Suprapubic skin (tissue), 2 donors: ENCODE measurements around the gene GJC2.

Source experiments
- EP300 ChIP-seq: sonication (generic); formaldehyde crosslinking; IDR thresholded peaks from one replicate; pipeline ENCODE4 v1.6.1; 2017; ENCODE audit warnings: antibody characterized with exemption
- POLR2A ChIP-seq, 2 donors: fragments of 450-650 bp; IDR thresholded peaks; one replicate each; pipeline ENCODE4 v1.6.1; 2017; ENCODE audit warnings: antibody characterized with exemption in 2 of 2, mild to moderate bottlenecking in 2 of 2, moderate library complexity in 2 of 2

DNA sequence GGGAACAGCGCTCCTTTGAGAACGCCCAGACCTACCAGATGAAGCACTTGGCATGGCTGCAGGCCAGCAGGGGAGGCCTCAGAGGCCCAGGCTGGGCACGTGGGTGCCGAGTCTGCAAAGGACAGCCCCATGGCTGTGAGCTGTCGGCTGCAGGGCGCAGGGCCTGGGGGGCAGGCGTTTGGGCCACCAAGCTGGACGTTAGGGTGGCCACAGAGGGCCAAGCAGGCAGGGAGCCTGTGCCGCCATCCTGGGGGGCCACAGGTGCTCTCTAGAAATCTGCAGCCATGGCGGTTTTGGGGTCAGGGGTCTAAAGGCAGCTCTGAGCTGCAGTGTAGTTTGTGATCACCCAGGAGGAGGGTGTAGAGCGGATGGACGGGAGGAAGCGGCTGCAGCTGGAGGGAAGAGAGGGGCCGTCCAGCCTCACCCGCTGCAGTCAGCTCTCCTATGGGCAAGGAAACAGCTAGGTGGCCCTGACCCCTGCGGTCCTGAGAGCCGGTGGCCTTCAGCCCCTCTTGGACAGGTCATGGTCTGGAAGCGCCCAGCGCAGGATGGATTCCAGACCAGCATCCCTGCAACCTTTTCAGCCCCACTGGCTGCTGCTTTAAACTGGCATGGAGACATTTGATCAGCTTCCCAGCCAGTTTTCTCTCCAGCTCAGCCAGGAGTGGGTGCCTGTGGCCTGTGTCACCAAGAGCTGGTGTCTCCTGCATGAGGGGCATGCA is 26.9 kb downstream of the GJC2 start:
- TF ChIP-seq POLR2A (IDR thresholded peaks at IDR 0.05) (no peak), EP300 (no peak)
